MM.1S (cell line): Measurements from ENCODE around the gene ANKRD13B.

Source experiments
- CTCF ChIP-seq: fragments of 300-600 bp; sonication (generic); IDR thresholded peaks from 2 replicates; pipeline ENCODE4 v1.5.1; 2016; ENCODE audit warnings: antibody characterized with exemption, low read length, mixed read lengths
- EZH2 ChIP-seq: fragments of 300-600 bp; sonication (generic); optimal IDR thresholded peaks from 2 replicates; pipeline ENCODE3; 2017; ENCODE audit warnings: low read depth, mild to moderate bottlenecking, antibody characterized with exemption, low read length, mixed read lengths

DNA sequence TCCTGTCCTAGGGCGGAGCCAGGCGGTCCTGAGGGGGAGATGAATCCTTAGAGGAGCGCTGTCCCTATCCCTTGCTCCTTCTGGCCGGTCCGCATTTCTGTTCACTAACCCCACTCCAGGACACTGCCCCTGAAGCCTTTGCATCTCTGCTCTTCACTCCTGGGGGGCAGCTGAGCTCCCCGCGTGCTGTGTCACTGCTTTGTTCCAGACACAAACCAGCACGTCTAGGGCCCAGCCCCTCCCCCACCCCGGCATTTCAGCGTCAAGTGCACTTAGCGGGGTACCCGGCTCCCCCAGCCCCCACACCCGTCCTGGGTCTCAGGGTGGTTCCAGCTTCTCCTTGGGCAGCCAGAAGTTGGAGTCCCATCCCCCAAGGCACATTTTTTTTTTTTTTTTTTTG, 20.9 kb downstream of the ANKRD13B start:
- TF ChIP-seq CTCF (no peak), EZH2 (no peak)
